ENCODE data around the gene EXOC3L1.

EXOC3L1 gene

GRCh38 chr16:67208154-67208896 is 18.4 kb upstream of the EXOC3L1 start:
- H3K27me3 ChIP-seq (ENCODE audit: low read depth) = no peaks in the 10 kb centered on the region
- no peak for DNase-seq (ENCODE audit: low spot score in 2 of 2)

GRCh38 chr16:67207249-67208091 is 17.5 kb upstream of the EXOC3L1 start:
- H3K36me3 ChIP-seq (replicated peaks) = peaks cover 11% of the 10 kb centered on the region
- H3K4me1 ChIP-seq = no peaks in the 10 kb centered on the region
- no peaks in the 10 kb centered on the region for H3K27me3 ChIP-seq (ENCODE audit: low read depth)
- no peaks in the 10 kb centered on the region for H3K9me3 ChIP-seq
- in situ Hi-C loops (cut with MboI; ENCODE audit: low sequenced_read_pairs) = no loop called here
- H3K4me3 ChIP-seq = no peak overlapping the region
- no peak for DNase-seq (ENCODE audit: low spot score in 2 of 2)

More at GRCh38 chr16:67208154-67208896, 18.4 kb upstream of the EXOC3L1 start:
- Histone ChIP-seq H3K4me1 (no peaks in the 10 kb centered on the region), H3K4me3 (no peak overlapping the region), H3K9me3 (no peaks in the 10 kb centered on the region), H3K36me3 (replicated peaks) (peaks cover 6% of the 10 kb centered on the region; the same call in 1 of the 2 replicates)
- in situ Hi-C loops (cut with MboI; ENCODE audit: low sequenced_read_pairs) = no loop called here

DNA sequence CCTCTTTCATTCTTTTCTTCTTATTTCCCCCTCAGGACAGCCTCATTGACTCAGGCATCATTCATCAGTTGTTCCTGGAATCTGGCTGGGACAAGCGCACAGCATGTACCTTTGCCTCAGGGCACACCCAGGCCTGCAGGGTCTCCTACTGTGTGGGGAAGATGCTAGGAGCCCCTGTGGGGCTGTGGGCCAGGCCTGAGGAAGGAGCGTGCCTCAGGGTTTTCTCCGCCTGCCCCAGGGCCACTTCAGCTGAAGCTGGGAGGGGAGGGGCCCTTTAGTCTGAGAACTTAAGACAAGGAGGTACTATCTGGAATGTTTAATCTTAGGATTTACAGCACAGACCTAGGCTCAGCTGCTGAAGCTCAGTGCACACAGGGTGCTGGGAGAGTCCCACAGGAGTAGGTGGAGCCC is 16.9 kb upstream of the EXOC3L1 start:
- no peaks in the 10 kb centered on the region for H3K27me3 ChIP-seq (ENCODE audit: low read depth)
- no peaks in the 10 kb centered on the region for H3K9me3 ChIP-seq
- H3K4me3 ChIP-seq = no peak overlapping the region
- peaks cover 17% of the 10 kb centered on the region for H3K36me3 ChIP-seq (replicated peaks)
- in situ Hi-C loops (cut with MboI; ENCODE audit: low sequenced_read_pairs) = no loop called here
- no peaks in the 10 kb centered on the region for H3K4me1 ChIP-seq
- DNase-seq (ENCODE audit: low spot score in 2 of 2) = no peak

GRCh38 chr16:67206129-67206837 is 16.3 kb upstream of the EXOC3L1 start:
- H3K4me1 ChIP-seq = no peaks in the 10 kb centered on the region

DNA sequence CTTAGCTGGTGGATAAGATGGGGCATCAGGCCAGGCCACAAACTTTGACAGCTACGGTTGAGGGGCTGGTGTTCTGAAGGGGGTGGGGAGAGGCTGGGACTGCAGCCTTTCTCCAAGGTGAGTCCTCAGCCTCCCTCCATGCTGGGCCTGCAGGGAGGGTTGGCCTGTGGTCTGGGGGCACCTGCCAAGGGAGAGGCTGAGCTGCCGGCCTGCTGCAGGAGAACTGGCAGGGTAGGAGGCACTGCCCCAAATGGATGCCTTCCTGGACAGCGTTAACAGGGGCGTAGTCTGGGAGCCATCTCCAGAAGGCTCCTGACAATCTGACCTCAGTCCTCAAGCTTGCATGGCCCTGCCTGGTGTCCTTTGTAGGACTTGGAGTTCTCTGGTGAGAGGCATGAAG is 14.1 kb upstream of the EXOC3L1 start:
- Histone ChIP-seq H3K4me1 (no peaks in the 10 kb centered on the region), H3K4me3 (no peak overlapping the region), H3K27me3 (ENCODE audit: low read depth) (no peaks in the 10 kb centered on the region), H3K36me3 (replicated peaks) (peaks cover 31% of the 10 kb centered on the region), H3K9me3 (no peaks in the 10 kb centered on the region)
- in situ Hi-C loops (cut with MboI; ENCODE audit: low sequenced_read_pairs) = no loop called here
- no peak for DNase-seq (ENCODE audit: low spot score in 2 of 2)

More at GRCh38 chr16:67206129-67206837, 16.3 kb upstream of the EXOC3L1 start:
- in situ Hi-C loops (cut with MboI; ENCODE audit: low sequenced_read_pairs) = no loop called here
- Histone ChIP-seq H3K4me3 (no peak overlapping the region), H3K9me3 (no peaks in the 10 kb centered on the region), H3K36me3 (replicated peaks) (peaks cover 23% of the 10 kb centered on the region), H3K27me3 (ENCODE audit: low read depth) (no peaks in the 10 kb centered on the region)
- no peak for DNase-seq (ENCODE audit: low spot score in 2 of 2)

DNA sequence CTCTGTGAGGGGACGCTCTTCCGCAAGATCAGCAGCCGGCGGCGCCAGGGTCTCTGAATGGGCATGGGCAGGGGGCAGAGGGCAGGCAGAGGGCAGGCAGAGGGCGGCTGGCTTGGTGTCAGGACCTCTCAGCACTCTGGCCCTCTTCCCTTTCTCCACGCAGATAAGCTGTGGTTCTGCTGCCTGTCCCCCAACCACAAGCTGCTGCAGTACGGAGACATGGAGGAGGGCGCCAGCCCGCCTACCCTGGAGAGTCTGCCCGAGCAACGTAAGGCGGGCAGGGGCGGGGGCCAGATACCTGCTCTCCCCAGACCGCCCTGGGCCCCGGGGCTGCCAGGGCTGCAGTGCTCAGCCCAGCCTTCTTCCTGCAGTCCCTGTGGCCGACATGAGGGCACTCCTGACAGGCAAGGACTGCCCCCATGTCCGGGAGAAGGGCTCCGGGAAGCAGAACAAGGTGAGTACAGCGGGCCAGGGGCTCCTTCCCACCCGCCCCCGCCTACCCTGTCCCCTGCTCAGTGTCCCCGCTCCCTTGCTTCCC is 13.1 kb upstream of the EXOC3L1 start:
- H3K9me3 ChIP-seq = no peaks in the 10 kb centered on the region
- in situ Hi-C loops (cut with MboI; ENCODE audit: low sequenced_read_pairs) = no loop called here
- H3K36me3 ChIP-seq (replicated peaks) = peaks cover 40% of the 10 kb centered on the region
- no peak for DNase-seq (ENCODE audit: low spot score in 2 of 2)
- H3K4me1 ChIP-seq = no peaks in the 10 kb centered on the region
- H3K27me3 ChIP-seq (ENCODE audit: low read depth) = no peaks in the 10 kb centered on the region
- no peak overlapping the region for H3K4me3 ChIP-seq

- peaks cover 45% of the 10 kb centered on the region for H3K36me3 ChIP-seq (replicated peaks)
Measured at GRCh38 chr16:67202426-67202825, 12.5 kb upstream of the EXOC3L1 start.

DNA sequence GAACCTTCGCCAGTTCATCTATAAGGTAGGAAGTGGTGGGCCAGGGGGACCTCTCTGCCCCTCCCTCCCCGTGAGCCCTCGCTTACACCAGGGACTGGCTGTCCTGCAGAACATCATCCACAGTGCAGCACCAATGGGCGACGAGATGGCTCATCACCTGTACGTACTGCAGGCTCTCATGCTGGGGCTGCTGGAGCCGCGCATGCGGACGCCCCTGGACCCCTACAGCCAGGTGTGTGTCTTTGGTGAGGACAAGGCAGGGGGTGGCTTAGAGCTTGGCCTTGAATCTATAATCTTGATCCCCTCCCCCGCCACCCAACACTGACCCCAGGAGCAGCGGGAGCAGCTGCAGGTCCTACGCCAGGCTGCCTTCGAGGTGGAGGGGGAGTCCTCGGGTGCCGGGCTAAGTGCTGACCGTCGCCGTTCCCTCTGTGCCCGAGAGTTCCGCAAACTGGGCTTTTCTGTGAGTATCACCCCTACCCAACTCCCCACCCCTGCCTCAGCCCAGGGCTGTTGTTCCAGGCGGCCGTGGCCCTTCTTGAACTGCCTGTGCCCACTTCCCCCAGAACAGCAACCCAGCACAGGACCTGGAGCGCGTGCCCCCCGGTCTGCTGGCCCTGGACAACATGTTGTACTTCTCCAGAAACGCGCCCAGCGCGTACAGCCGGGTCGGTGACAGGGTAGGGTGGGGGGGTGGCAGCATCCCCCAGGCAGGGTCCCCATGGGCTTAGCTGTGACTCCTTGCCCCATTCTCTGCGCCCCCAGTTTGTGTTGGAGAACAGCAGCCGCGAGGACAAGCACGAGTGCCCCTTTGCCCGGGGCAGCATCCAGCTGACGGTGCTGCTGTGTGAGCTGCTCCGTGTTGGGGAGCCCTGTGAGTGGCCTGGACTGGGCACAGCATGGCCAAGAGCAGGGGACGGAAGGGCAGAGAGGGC is 11.7 kb upstream of the EXOC3L1 start:
- H3K4me3 ChIP-seq = no peak overlapping the region
- in situ Hi-C loops (cut with MboI; ENCODE audit: low sequenced_read_pairs) = no loop called here
- no peaks in the 10 kb centered on the region for H3K4me1 ChIP-seq
- no peaks in the 10 kb centered on the region for H3K27me3 ChIP-seq (ENCODE audit: low read depth)
- DNase-seq (ENCODE audit: low spot score in 2 of 2) = no peak
- peaks cover 53% of the 10 kb centered on the region for H3K36me3 ChIP-seq (replicated peaks)
- no peaks in the 10 kb centered on the region for H3K9me3 ChIP-seq

More at GRCh38 chr16:67202426-67202825, 12.5 kb upstream of the EXOC3L1 start:
- no peaks in the 10 kb centered on the region for H3K9me3 ChIP-seq
- no peaks in the 10 kb centered on the region for H3K4me1 ChIP-seq
- no peak overlapping the region for H3K4me3 ChIP-seq
- H3K27me3 ChIP-seq (ENCODE audit: low read depth) = no peaks in the 10 kb centered on the region
- DNase-seq (ENCODE audit: low spot score in 2 of 2) = no peak
- in situ Hi-C loops (cut with MboI; ENCODE audit: low sequenced_read_pairs) = no loop called here

GRCh38 chr16:67200491-67200890 is 10.6 kb upstream of the EXOC3L1 start:
- H3K9me3 ChIP-seq = no peaks in the 10 kb centered on the region
- peaks cover 65% of the 10 kb centered on the region for H3K36me3 ChIP-seq (replicated peaks)
- no peaks in the 10 kb centered on the region for H3K27me3 ChIP-seq (ENCODE audit: low read depth)
- H3K4me3 ChIP-seq = no peak overlapping the region
- no peaks in the 10 kb centered on the region for H3K4me1 ChIP-seq
- DNase-seq (ENCODE audit: low spot score in 2 of 2) = no peak
- in situ Hi-C loops (cut with MboI; ENCODE audit: low sequenced_read_pairs) = no loop called here

DNA sequence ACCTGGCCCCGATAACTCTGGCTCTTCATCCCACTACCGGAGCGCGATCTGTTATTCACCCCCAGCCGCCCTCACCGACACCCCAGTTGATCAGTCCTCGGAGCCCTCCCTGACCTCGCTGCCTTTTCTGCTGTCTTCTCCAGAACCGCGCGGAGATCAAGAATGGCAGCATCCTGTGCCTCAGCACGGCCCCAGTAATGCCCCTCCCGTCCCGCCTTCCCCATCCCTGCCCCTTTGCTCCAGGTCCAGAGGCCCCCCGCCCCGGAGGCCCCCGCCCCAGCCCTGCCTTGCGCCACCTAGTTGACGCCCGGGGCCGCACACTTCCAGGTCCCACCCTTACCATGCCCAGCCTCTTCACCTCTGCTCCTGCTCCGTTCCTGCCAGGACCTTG is 9.9 kb upstream of the EXOC3L1 start:
- in situ Hi-C loops (cut with MboI; ENCODE audit: low sequenced_read_pairs) = no loop called here
- Histone ChIP-seq H3K9me3 (no peaks in the 10 kb centered on the region), H3K27me3 (ENCODE audit: low read depth) (no peaks in the 10 kb centered on the region), H3K4me1 (no peaks in the 10 kb centered on the region), H3K36me3 (replicated peaks) (peaks cover 72% of the 10 kb centered on the region), H3K4me3 (no peak overlapping the region)
- no peak for DNase-seq (ENCODE audit: low spot score in 2 of 2)

DNA sequence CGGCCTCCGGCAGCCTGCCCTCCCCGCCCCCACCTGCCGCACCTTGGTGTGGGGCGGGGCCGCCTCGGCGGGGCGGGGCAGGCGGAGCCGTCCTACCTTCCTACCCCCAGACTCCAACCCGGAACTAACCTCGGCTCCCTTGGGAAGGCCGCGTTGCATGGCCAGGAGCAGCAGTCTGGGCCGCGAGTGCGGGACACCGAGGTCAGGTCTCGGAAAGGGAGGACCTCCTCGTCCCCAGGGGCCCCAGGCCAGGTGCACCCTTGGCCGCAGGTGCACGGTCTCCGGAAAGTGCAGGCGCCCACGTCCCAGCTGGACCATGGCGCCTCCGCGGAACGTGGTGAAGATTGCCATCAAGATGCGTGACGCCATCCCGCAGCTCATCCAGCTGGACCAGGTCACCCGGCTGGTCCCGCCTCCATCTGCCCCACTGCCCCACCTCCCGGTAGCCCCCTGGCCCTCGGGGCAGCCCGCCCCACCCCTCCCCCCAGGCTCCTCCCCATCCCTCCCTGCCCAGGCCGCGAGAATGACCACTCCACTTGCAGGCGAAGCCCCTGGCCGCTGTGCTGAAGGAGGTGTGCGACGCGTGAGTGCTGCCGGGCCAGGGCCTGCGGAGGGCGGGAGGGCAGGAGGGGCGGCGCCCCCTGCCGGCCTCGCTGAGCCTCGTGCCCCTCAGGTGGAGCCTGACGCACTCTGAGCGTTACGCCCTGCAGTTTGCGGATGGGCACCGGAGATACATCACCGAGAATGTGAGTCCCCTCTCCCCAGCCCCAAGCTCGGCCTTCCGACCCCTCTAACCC is 9.3 kb upstream of the EXOC3L1 start, which contains the start of gene ELMO3:
TSS of gene ELMO3 (plus strand) at position 121 of the 797 bp plus-strand sequence. CDS start at position 317, 196 bp downstream.
- H3K4me1 ChIP-seq = no peaks in the 10 kb centered on the region
- no peak within 1 kb of the TSS for H3K4me3 ChIP-seq
- H3K9me3 ChIP-seq = no peaks in the 10 kb centered on the region
- in situ Hi-C loops (cut with MboI; ENCODE audit: low sequenced_read_pairs) = no loop called here
- no peak for DNase-seq (ENCODE audit: low spot score in 2 of 2)
- no peaks in the 10 kb centered on the region for H3K27me3 ChIP-seq (ENCODE audit: low read depth)
- peaks cover 76% of the 10 kb centered on the region for H3K36me3 ChIP-seq (replicated peaks)

GRCh38 chr16:67198238-67198734 is 8.3 kb upstream of the EXOC3L1 start:
- no peak for DNase-seq (ENCODE audit: low spot score in 2 of 2)
- H3K36me3 ChIP-seq (replicated peaks) = peaks cover 81% of the 10 kb centered on the region
- H3K4me3 ChIP-seq = no peak overlapping the region
- H3K9me3 ChIP-seq = no peaks in the 10 kb centered on the region
- in situ Hi-C loops (cut with MboI; ENCODE audit: low sequenced_read_pairs) = no loop called here
- H3K27me3 ChIP-seq (ENCODE audit: low read depth) = no peaks in the 10 kb centered on the region
- H3K4me1 ChIP-seq = peaks cover 4% of the 10 kb centered on the region

All from HAP-1 (cell line).